Upper lobe of left lung (tissue), 4 donors: ENCODE data around the gene CASP3.

Experiments used
- CTCF ChIP-seq, 6 experiments: fragments of 450-650 bp in 4 of 6; fragments of 200-600 bp in 2 of 6; sonication (generic) in 2 of 6; IDR thresholded peaks; one replicate each; pipeline ENCODE4 v1.5.1; 2016 to 2019; ENCODE audit warnings: antibody characterized with exemption in 6 of 6
- EP300 ChIP-seq, 4 donors: sonication (generic); formaldehyde crosslinking; IDR thresholded peaks; one replicate each; pipeline ENCODE4 v1.5.1; 2017; ENCODE audit warnings: antibody characterized with exemption in 4 of 4, control low read depth in 2 of 4
- POLR2A ChIP-seq, 4 donors: fragments of 450-650 bp; IDR thresholded peaks; one replicate each; pipeline ENCODE4 v1.5.1; 2016 to 2017; ENCODE audit warnings: antibody characterized with exemption in 4 of 4, mild to moderate bottlenecking in 2 of 4
- POLR2AphosphoS5 ChIP-seq, 2 donors: sonication (generic); formaldehyde crosslinking; IDR thresholded peaks; one replicate each; pipeline ENCODE4 v1.5.1; 2017; ENCODE audit warnings: antibody characterized with exemption in 2 of 2

- TF ChIP-seq CTCF (IDR thresholded peaks at IDR 0.05) (no peak), POLR2A (IDR thresholded peaks at IDR 0.05) (no peak), EP300 (IDR thresholded peaks at IDR 0.05) (no peak), POLR2AphosphoS5 (IDR thresholded peaks at IDR 0.05) (no peak)
These were observed 62.0 kb downstream of the CASP3 start for GRCh38 chr4:184587221-184587620.
